Neuronal stem cell (in vitro differentiated cells): Measurements from ENCODE around the gene CBFA2T3.

Experiments used
- DNase-seq: peaks from one replicate; pipeline ENCODE4 v3.0.0-alpha.2; 2013; ENCODE audit warnings: low spot score
- H2AFZ ChIP-seq: one replicate; pipeline ENCODE4 v1.6.1; 2013; ENCODE audit warnings: mild to moderate bottlenecking, low read length, inconsistent platforms
- H2AK5ac ChIP-seq: 2 replicates; pipeline ENCODE4 v1.6.1; 2013; ENCODE audit warnings: low read depth, mild to moderate bottlenecking, inconsistent platforms, low read length, moderate library complexity, mixed read lengths
- H2BK120ac ChIP-seq: 2 replicates; pipeline ENCODE4 v1.6.1; 2013; ENCODE audit warnings: low read depth, mild to moderate bottlenecking, inconsistent platforms, low read length, moderate library complexity, mixed read lengths
- H2BK12ac ChIP-seq: one replicate; pipeline ENCODE4 v1.6.1; 2013; ENCODE audit warnings: low read length, inconsistent platforms
- H2BK15ac ChIP-seq: 2 replicates; pipeline ENCODE4 v1.6.1; 2013; ENCODE audit warnings: mild to moderate bottlenecking, low read length, inconsistent platforms, mixed read lengths
- H2BK5ac ChIP-seq: one replicate; pipeline ENCODE4 v1.6.1; 2013; ENCODE audit warnings: inconsistent platforms, mild to moderate bottlenecking, low read length, moderate library complexity
- H3K14ac ChIP-seq: one replicate; pipeline ENCODE4 v1.6.1; 2013; ENCODE audit warnings: low read length, inconsistent platforms
- H3K18ac ChIP-seq: 2 replicates; pipeline ENCODE4 v1.6.1; 2013; ENCODE audit warnings: low read length, inconsistent platforms
- H3K23ac ChIP-seq: 2 replicates; pipeline ENCODE4 v1.6.1; 2013; ENCODE audit warnings: low read depth, mild to moderate bottlenecking, mixed read lengths, low read length, inconsistent platforms; ENCODE audit not compliant: poor library complexity
- H3K27ac ChIP-seq: replicated peaks from 3 replicates; pipeline ENCODE4 v1.5.1; 2013; ENCODE audit warnings: low read length, inconsistent platforms
- H3K27me3 ChIP-seq, 3 experiments: 2 replicates each; pipeline ENCODE4 v1.6.1; 2013; ENCODE audit warnings: low read length in 3 of 3, mild to moderate bottlenecking in 2 of 3, inconsistent platforms in 1 of 3, low read depth in 1 of 3, mixed read lengths in 1 of 3, moderate library complexity in 1 of 3; ENCODE audit not compliant: control insufficient read depth in 3 of 3, insufficient read depth in 3 of 3
- H3K36me3 ChIP-seq, 2 donors: replicated peaks in 1 of 2; 2 replicates each; pipeline ENCODE4 v1.6.1; 2013; ENCODE audit warnings: low read length in 2 of 2; ENCODE audit not compliant: control insufficient read depth in 2 of 2, insufficient read depth in 2 of 2
- H3K4ac ChIP-seq: 2 replicates; pipeline ENCODE4 v1.6.1; 2013; ENCODE audit warnings: inconsistent platforms, mild to moderate bottlenecking, low read length, moderate library complexity
- H3K4me1 ChIP-seq, 2 donors: 1 replicate in 1 of 2; 2 replicates in 1 of 2; pipeline ENCODE4 v1.6.1; 2013; ENCODE audit warnings: low read length in 2 of 2, low read depth in 1 of 2; ENCODE audit not compliant: control insufficient read depth in 2 of 2, insufficient read depth in 1 of 2
- H3K4me2 ChIP-seq: one replicate; pipeline ENCODE4 v1.6.1; 2013; ENCODE audit warnings: mild to moderate bottlenecking, low read length, inconsistent platforms; ENCODE audit not compliant: insufficient read depth, poor library complexity, severe bottlenecking
- H3K4me3 ChIP-seq, 2 donors: 2 replicates each; pipeline ENCODE4 v1.5.1; 2013; ENCODE audit warnings: low read length in 2 of 2, mild to moderate bottlenecking in 2 of 2, inconsistent platforms in 1 of 2, moderate library complexity in 1 of 2
- H3K79me1 ChIP-seq: one replicate; pipeline ENCODE4 v1.6.1; 2013; ENCODE audit warnings: low read depth, mild to moderate bottlenecking, inconsistent platforms, low read length, moderate library complexity
- H3K9ac ChIP-seq: one replicate; pipeline ENCODE4 v1.6.1; 2013; ENCODE audit warnings: mild to moderate bottlenecking, low read depth, low read length, inconsistent platforms; ENCODE audit not compliant: poor library complexity
- H3K9me3 ChIP-seq, 2 donors: replicated peaks in 1 of 2; 2 replicates each; pipeline versions ENCODE3 to v1.6.1; 2013; ENCODE audit warnings: low read length in 2 of 2, mild to moderate bottlenecking in 2 of 2, inconsistent platforms in 1 of 2, low read depth in 1 of 2, mixed read lengths in 1 of 2, moderate library complexity in 1 of 2; ENCODE audit not compliant: control insufficient read depth in 2 of 2, insufficient read depth in 1 of 2
- H4K8ac ChIP-seq: one replicate; pipeline ENCODE4 v1.6.1; 2013; ENCODE audit warnings: low read depth, mild to moderate bottlenecking, inconsistent platforms, low read length, moderate library complexity
- H4K91ac ChIP-seq: one replicate; pipeline ENCODE4 v1.6.1; 2013; ENCODE audit warnings: low read length, low read depth, mild to moderate bottlenecking, inconsistent platforms; ENCODE audit not compliant: poor library complexity
- WGBS, 2 donors: extraction: QIAGEN DNeasy Blood & Tissue Kit; methylation state at CpG; one replicate each; pipeline ENCODE4 v1.1.7; 2013; ENCODE audit warnings: missing lambda C conversion rate in 2 of 2, mixed read lengths in 1 of 2; ENCODE audit not compliant: insufficient read length in 2 of 2, insufficient replicate concordance in 1 of 2; ENCODE audit errors: extremely low coverage in 2 of 2; 5-methylcytosine and 5-hydroxymethylcytosine counted together

Gene CBFA2T3

GRCh38 chr16:88842308-88842756 lies 134.7 kb downstream of the CBFA2T3 start:
- H3K9me3 ChIP-seq = no peaks in the 10 kb centered on the region

GRCh38 chr16:88841521-88842307 lies 135.3 kb downstream of the CBFA2T3 start:
- H3K4me2 ChIP-seq = no peak overlapping the region
- H2BK12ac ChIP-seq = no peak overlapping the region
- no peak overlapping the region for H2AK5ac ChIP-seq
- H2AFZ ChIP-seq = no peak overlapping the region
- H3K9ac ChIP-seq = no peak overlapping the region
- no peaks in the 10 kb centered on the region for H3K27me3 ChIP-seq
- H4K91ac ChIP-seq = no peak overlapping the region
- H2BK15ac ChIP-seq = no peak overlapping the region
- no peak overlapping the region for H3K4ac ChIP-seq
- no peak overlapping the region for H4K8ac ChIP-seq
- no peak overlapping the region for H3K4me3 ChIP-seq
- H3K14ac ChIP-seq = peak overlapping the region; percentile 47
- H3K4me1 ChIP-seq = no peaks in the 10 kb centered on the region
- no peaks in the 10 kb centered on the region for H3K9me3 ChIP-seq
- no peak overlapping the region for H2BK120ac ChIP-seq
- H2BK5ac ChIP-seq = peak overlapping the region; percentile 13
- H3K79me1 ChIP-seq = peaks cover 8% of the 10 kb centered on the region
- H3K18ac ChIP-seq = no peak overlapping the region
- peaks cover 0 to 2% of the 10 kb centered on the region in 2 donors for H3K36me3 ChIP-seq
- no peak for DNase-seq
- H3K23ac ChIP-seq = no peak overlapping the region
- H3K27ac ChIP-seq = no peak overlapping the region
- WGBS, 2 donors = no CpG with 5 or more reads among the region's 40 CpGs

More at GRCh38 chr16:88842308-88842756, 134.7 kb downstream of the CBFA2T3 start:
- no peak overlapping the region for H2BK120ac ChIP-seq
- no peak overlapping the region for H2BK15ac ChIP-seq
- no peak overlapping the region for H3K4ac ChIP-seq
- no peak overlapping the region for H3K18ac ChIP-seq
- H3K4me1 ChIP-seq = no peaks in the 10 kb centered on the region
- no peak overlapping the region for H2AK5ac ChIP-seq
- DNase-seq = no peak
- H3K79me1 ChIP-seq = peaks cover 7% of the 10 kb centered on the region
- no peak overlapping the region for H4K91ac ChIP-seq
- no peak overlapping the region for H3K4me2 ChIP-seq
- no peak overlapping the region for H3K23ac ChIP-seq
- H3K27ac ChIP-seq = no peak overlapping the region
- H4K8ac ChIP-seq = no peak overlapping the region
- H3K36me3 ChIP-seq = peaks cover 0 to 2% of the 10 kb centered on the region in 2 donors
- no CpG with 5 or more reads among the region's 15 CpGs for WGBS, 2 donors
- H3K9ac ChIP-seq = no peak overlapping the region
- no peak overlapping the region for H2AFZ ChIP-seq
- H2BK5ac ChIP-seq = no peak overlapping the region
- no peak overlapping the region for H3K4me3 ChIP-seq
- no peak overlapping the region for H3K14ac ChIP-seq
- H3K27me3 ChIP-seq = no peaks in the 10 kb centered on the region
- no peak overlapping the region for H2BK12ac ChIP-seq

GRCh38 chr16:88840600-88841215 lies 136.3 kb downstream of the CBFA2T3 start:
- no peak overlapping the region for H4K91ac ChIP-seq
- H3K23ac ChIP-seq = no peak overlapping the region
- H2BK12ac ChIP-seq = no peak overlapping the region
- H3K4ac ChIP-seq = no peak overlapping the region
- H3K79me1 ChIP-seq = peaks cover 9% of the 10 kb centered on the region
- H3K9ac ChIP-seq = no peak overlapping the region
- H2BK15ac ChIP-seq = no peak overlapping the region
- H2AFZ ChIP-seq = no peak overlapping the region
- H3K4me2 ChIP-seq = no peak overlapping the region
- no peak overlapping the region for H3K14ac ChIP-seq
- no peak overlapping the region for H3K18ac ChIP-seq
- no peaks in the 10 kb centered on the region for H3K9me3 ChIP-seq
- no peak for DNase-seq
- H2BK5ac ChIP-seq = no peak overlapping the region
- H3K27ac ChIP-seq = no peak overlapping the region
- H4K8ac ChIP-seq = no peak overlapping the region
- H3K4me1 ChIP-seq = no peaks in the 10 kb centered on the region
- H2BK120ac ChIP-seq = no peak overlapping the region
- WGBS, 2 donors = no CpG with 5 or more reads among the region's 30 CpGs
- no peaks in the 10 kb centered on the region for H3K27me3 ChIP-seq
- H3K36me3 ChIP-seq = peaks cover 0 to 2% of the 10 kb centered on the region in 2 donors
- no peak overlapping the region for H3K4me3 ChIP-seq
- H2AK5ac ChIP-seq = no peak overlapping the region
